GM12865 (cell line): ENCODE measurements around the gene CEP192.

ENCODE experiments used
- DNase-seq: peaks from one replicate; pipeline ENCODE4 v3.0.0; 2010; ENCODE audit warnings: low read depth
- H3K4me3 ChIP-seq: 2 replicates; pipeline ENCODE4 v1.5.1; 2011; ENCODE audit warnings: mild to moderate bottlenecking, low read depth, low read length, control low read depth
- TF ChIP-seq, protein P1 (sequence below): IDR thresholded peaks from 2 replicates; pipeline ENCODE4 v1.5.1; 2011; ENCODE audit warnings: low read length, control low read depth, low read depth, inconsistent platforms; ENCODE audit not compliant: insufficient read depth; ENCODE audit errors: missing control alignments

Gene CEP192

DNA sequence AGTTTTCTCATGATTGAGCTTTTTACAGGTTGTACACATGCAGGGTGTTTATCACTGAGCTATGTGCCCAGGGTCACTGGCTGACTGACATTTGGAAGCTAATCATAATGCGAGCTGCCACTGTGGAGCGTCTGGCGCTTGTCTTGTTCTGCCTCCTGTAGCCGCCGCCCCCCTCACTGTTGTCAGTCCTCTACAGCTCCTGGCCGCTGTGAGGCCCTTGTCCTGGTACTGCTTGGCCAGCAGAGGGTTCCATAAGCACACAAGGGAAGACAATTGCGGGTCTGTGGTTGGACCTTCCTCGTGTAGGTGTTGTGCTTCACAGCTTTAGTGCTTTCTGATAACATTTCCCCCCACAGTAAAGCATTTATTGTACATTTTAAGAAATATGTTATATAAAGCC is 121.8 kb downstream of the CEP192 start:
- no peak for DNase-seq
- no peak overlapping the region for H3K4me3 ChIP-seq
- TF ChIP-seq, protein P1, sequence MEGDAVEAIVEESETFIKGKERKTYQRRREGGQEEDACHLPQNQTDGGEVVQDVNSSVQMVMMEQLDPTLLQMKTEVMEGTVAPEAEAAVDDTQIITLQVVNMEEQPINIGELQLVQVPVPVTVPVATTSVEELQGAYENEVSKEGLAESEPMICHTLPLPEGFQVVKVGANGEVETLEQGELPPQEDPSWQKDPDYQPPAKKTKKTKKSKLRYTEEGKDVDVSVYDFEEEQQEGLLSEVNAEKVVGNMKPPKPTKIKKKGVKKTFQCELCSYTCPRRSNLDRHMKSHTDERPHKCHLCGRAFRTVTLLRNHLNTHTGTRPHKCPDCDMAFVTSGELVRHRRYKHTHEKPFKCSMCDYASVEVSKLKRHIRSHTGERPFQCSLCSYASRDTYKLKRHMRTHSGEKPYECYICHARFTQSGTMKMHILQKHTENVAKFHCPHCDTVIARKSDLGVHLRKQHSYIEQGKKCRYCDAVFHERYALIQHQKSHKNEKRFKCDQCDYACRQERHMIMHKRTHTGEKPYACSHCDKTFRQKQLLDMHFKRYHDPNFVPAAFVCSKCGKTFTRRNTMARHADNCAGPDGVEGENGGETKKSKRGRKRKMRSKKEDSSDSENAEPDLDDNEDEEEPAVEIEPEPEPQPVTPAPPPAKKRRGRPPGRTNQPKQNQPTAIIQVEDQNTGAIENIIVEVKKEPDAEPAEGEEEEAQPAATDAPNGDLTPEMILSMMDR, result no peak

- TF ChIP-seq, protein P1, result no peak
- DNase-seq, result no peak
- H3K4me3 ChIP-seq, result no peak overlapping the region
Observed at GRCh38 chr18:13120255-13120654, 129.1 kb downstream of the CEP192 start.

- DNase-seq, result no peak
- TF ChIP-seq, protein P1, result no peak
- no peak overlapping the region for H3K4me3 ChIP-seq
Observed at GRCh38 chr18:13120983-13121441, 129.8 kb downstream of the CEP192 start.

DNA sequence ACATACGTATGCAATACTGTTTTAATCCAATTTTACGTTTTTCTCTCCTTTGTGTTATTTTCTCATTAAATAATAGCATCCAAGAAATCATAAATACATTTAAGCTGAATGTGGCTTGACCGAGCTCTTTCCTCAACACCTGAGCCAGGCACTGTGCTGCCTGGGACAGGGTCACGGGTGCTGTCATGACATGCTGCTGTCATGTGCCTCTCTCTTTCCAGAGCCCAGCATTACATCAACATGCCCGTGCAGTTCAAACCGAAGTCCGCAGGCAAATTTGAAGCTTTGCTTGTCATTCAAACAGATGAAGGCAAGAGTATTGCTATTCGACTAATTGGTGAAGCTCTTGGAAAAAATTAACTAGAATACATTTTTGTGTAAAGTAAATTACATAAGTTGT is 133.2 kb downstream of the CEP192 start:
- no peak for DNase-seq
- H3K4me3 ChIP-seq, result no peak overlapping the region
- TF ChIP-seq, protein P1, result no peak

GRCh38 chr18:13125191-13125590 is 134.0 kb downstream of the CEP192 start:
- DNase-seq, result no peak
- TF ChIP-seq, protein P1, result no peak
- H3K4me3 ChIP-seq, result no peak overlapping the region

GRCh38 chr18:13126966-13127598 is 135.9 kb downstream of the CEP192 start:
- TF ChIP-seq, protein P1, result no peak
- no peak for DNase-seq
- no peak overlapping the region for H3K4me3 ChIP-seq

DNA sequence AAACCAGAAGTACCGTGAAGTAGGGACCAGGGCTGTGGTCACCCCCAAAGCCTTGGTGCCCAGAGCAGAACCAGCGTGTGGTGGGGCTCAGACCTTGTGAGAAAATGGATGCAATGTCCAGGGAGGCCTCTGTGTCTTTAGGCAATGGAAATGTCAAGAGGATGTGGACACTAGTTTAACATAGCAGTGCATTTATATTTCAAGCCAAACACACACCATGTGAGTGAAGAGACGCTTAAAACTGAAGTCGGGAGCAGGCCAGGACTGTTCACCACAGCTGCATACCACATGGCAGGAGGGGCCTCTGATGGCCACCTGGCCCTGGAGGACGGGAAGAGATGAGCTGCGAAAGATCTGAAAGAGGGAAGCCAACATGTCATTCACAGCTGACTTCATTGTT is 140.1 kb downstream of the CEP192 start:
- TF ChIP-seq, protein P1, result no peak
- H3K4me3 ChIP-seq, result no peak overlapping the region
- DNase-seq, result no peak
